H1 (cell line): ENCODE results near the gene CEP57. TPM values are rescaled to one million over a fixed set of nuclear protein-coding genes. Genes with fewer than 3 reads are reported as not detected.

Experiments used
- CTCF ChIA-PET: fragments of 300-600 bp; sonication (Branson Sonifier 250); formaldehyde crosslinking; loops from one replicate; lab custom pipeline; 2021; ENCODE audit not compliant: partially characterized antibody; lab: Charles Lee
- POLR2A ChIA-PET: fragments of 300-600 bp; sonication (Branson Sonifier 250); formaldehyde crosslinking; loops from one replicate; lab custom pipeline; 2021; ENCODE audit warnings: inconsistent platforms; ENCODE audit not compliant: partially characterized antibody; lab: Charles Lee
- DNase-seq, 2 experiments: peaks; one replicate each; pipeline versions ENCODE4 v3.0.0 to v3.0.0-alpha.2; 2010 to 2022; ENCODE audit warnings: low spot score in 2 of 2, low read depth in 1 of 2, mixed read lengths in 1 of 2
- FAIRE-seq: peaks from 2 replicates; lab custom pipeline; 2011; peaks lifted over from hg19 to GRCh38; lab: Jason Lieb, UNC
- H2AFZ ChIP-seq: 2 replicates; pipeline ENCODE4 v1.8.1; 2012; ENCODE audit warnings: low read length, inconsistent platforms
- H2AK5ac ChIP-seq: 2 replicates; pipeline ENCODE4 v1.6.1; 2013; ENCODE audit warnings: low read depth, low read length
- H2BK120ac ChIP-seq: replicated peaks from 2 replicates; pipeline ENCODE3; 2013; ENCODE audit warnings: low read depth, low read length, inconsistent platforms
- H2BK12ac ChIP-seq: 2 replicates; pipeline ENCODE4 v1.6.1; 2013; ENCODE audit warnings: low read depth, low read length
- H2BK15ac ChIP-seq: 2 replicates; pipeline ENCODE4 v1.6.1; 2013; ENCODE audit warnings: low read length
- H2BK20ac ChIP-seq: 2 replicates; pipeline ENCODE4 v1.6.1; 2013; ENCODE audit warnings: low read length
- H2BK5ac ChIP-seq: 2 replicates; pipeline ENCODE4 v1.6.1; 2013; ENCODE audit warnings: low read depth, low read length
- H3K14ac ChIP-seq: 2 replicates; pipeline ENCODE4 v1.6.1; 2013; ENCODE audit warnings: inconsistent platforms; ENCODE audit not compliant: insufficient read length
- H3K18ac ChIP-seq: 2 replicates; pipeline ENCODE4 v1.6.1; 2013; ENCODE audit warnings: low read length; ENCODE audit errors: extremely low read depth
- H3K23ac ChIP-seq: 2 replicates; pipeline ENCODE4 v1.6.1; 2013; ENCODE audit warnings: inconsistent platforms; ENCODE audit not compliant: insufficient read length
- H3K23me2 ChIP-seq: 2 replicates; pipeline ENCODE4 v1.6.1; 2013; ENCODE audit warnings: low read depth, low read length
- H3K27ac ChIP-seq: 2 replicates; pipeline ENCODE4 v1.6.1; 2011; ENCODE audit warnings: low read depth, low read length, inconsistent platforms
- H3K27me3 ChIP-seq, 4 experiments: replicated peaks in 1 of 4; 1 replicate in 1 of 4; 2 replicates in 3 of 4; pipeline versions ENCODE4 v1.6.1 to v1.8.1; 2011 to 2013; ENCODE audit warnings: low read length in 3 of 4, mild to moderate bottlenecking in 3 of 4, inconsistent platforms in 2 of 4, mixed read lengths in 2 of 4, moderate library complexity in 1 of 4; ENCODE audit not compliant: control insufficient read depth in 3 of 4, insufficient read depth in 3 of 4; ENCODE audit errors: extremely low read depth in 1 of 4
- H3K36me3 ChIP-seq, 4 experiments: 2 replicates each; pipeline versions ENCODE4 v1.6.1 to v1.8.1; 2011 to 2013; ENCODE audit warnings: mild to moderate bottlenecking in 4 of 4, low read length in 3 of 4, moderate library complexity in 2 of 4, control low read depth in 1 of 4, inconsistent platforms in 1 of 4; ENCODE audit not compliant: insufficient read depth in 4 of 4, control insufficient read depth in 2 of 4
- H3K4ac ChIP-seq: replicated peaks from 2 replicates; pipeline ENCODE3; 2013; ENCODE audit warnings: low read length, low read depth, mixed read lengths, inconsistent platforms; ENCODE audit not compliant: insufficient read length
- H3K4me1 ChIP-seq, 4 experiments: replicated peaks in 1 of 4; 1 replicate in 1 of 4; 2 replicates in 3 of 4; pipeline versions ENCODE4 v1.6.1 to v1.8.1; 2011 to 2013; ENCODE audit warnings: low read length in 3 of 4, inconsistent platforms in 2 of 4, mixed read lengths in 1 of 4; ENCODE audit not compliant: insufficient read depth in 4 of 4, control insufficient read depth in 3 of 4
- H3K4me2 ChIP-seq, 2 experiments: 2 replicates each; pipeline versions ENCODE4 v1.6.1 to v1.8.1; 2011 to 2013; ENCODE audit warnings: low read depth in 2 of 2, low read length in 2 of 2, control low read depth in 1 of 2, inconsistent platforms in 1 of 2, mild to moderate bottlenecking in 1 of 2; ENCODE audit not compliant: insufficient read depth in 1 of 2
- H3K4me3 ChIP-seq, 4 experiments: fragments of 200-600, 300-600 bp in 1 of 4; sonication (generic), shearing (Covaris generic), sonication (Bioruptor Twin) in 1 of 4; 2 replicates each; pipeline versions ENCODE4 v1.5.1 to v1.8.1; 2011 to 2016; ENCODE audit warnings: low read length in 4 of 4, low read depth in 3 of 4, control low read depth in 2 of 4, inconsistent platforms in 2 of 4, mild to moderate bottlenecking in 2 of 4, mixed read lengths in 1 of 4, moderate library complexity in 1 of 4; ENCODE audit not compliant: insufficient read depth in 2 of 4; ENCODE audit errors: extremely low read depth in 1 of 4
- H3K56ac ChIP-seq: replicated peaks from 2 replicates; pipeline ENCODE3; 2013; ENCODE audit warnings: low read depth, mild to moderate bottlenecking, mixed read lengths, low read length, inconsistent platforms; ENCODE audit not compliant: insufficient read length
- H3K79me1 ChIP-seq: 2 replicates; pipeline ENCODE4 v1.6.1; 2013; ENCODE audit warnings: low read depth, low read length, control low read depth
- H3K79me2 ChIP-seq, 2 experiments: 2 replicates each; pipeline versions ENCODE4 v1.6.1 to v1.8.1; 2012 to 2013; ENCODE audit warnings: low read length in 2 of 2, mild to moderate bottlenecking in 2 of 2, inconsistent platforms in 1 of 2; ENCODE audit not compliant: insufficient read depth in 2 of 2, control insufficient read depth in 1 of 2
- H3K9ac ChIP-seq, 4 experiments: replicated peaks in 1 of 4; 1 replicate in 1 of 4; 2 replicates in 3 of 4; pipeline versions ENCODE4 v1.6.1 to v1.8.1; 2011 to 2013; ENCODE audit warnings: low read depth in 3 of 4, low read length in 3 of 4, control low read depth in 2 of 4, mild to moderate bottlenecking in 2 of 4, moderate library complexity in 2 of 4, inconsistent platforms in 1 of 4; ENCODE audit errors: extremely low read depth in 1 of 4
- H3K9me3 ChIP-seq, 2 experiments: 2 replicates each; pipeline versions ENCODE4 v1.6.1 to v1.8.1; 2012 to 2013; ENCODE audit warnings: mild to moderate bottlenecking in 2 of 2, moderate library complexity in 2 of 2, control low read depth in 1 of 2, inconsistent platforms in 1 of 2, low read depth in 1 of 2, low read length in 1 of 2, mixed read lengths in 1 of 2; ENCODE audit not compliant: insufficient read depth in 2 of 2
- H4K20me1 ChIP-seq, 2 experiments: replicated peaks in 1 of 2; 2 replicates each; pipeline versions ENCODE3 to v1.8.1; 2011 to 2013; ENCODE audit warnings: inconsistent platforms in 2 of 2, low read length in 2 of 2, mild to moderate bottlenecking in 1 of 2; ENCODE audit not compliant: insufficient read depth in 2 of 2, control insufficient read depth in 1 of 2
- H4K5ac ChIP-seq: 2 replicates; pipeline ENCODE4 v1.6.1; 2013; ENCODE audit warnings: low read length, low read depth, mixed read lengths, inconsistent platforms; ENCODE audit not compliant: insufficient read length
- H4K8ac ChIP-seq: 2 replicates; pipeline ENCODE4 v1.8.0; 2013; ENCODE audit warnings: mild to moderate bottlenecking, moderate library complexity, low read length, inconsistent platforms; ENCODE audit not compliant: insufficient read depth; ENCODE audit errors: extremely low read depth
- H4K91ac ChIP-seq: replicated peaks from 2 replicates; pipeline ENCODE3; 2013; ENCODE audit warnings: low read length, mixed read lengths, inconsistent platforms; ENCODE audit not compliant: insufficient read length
- BACH1 ChIP-seq: IDR thresholded peaks from 2 replicates; pipeline ENCODE4 v1.6.1; 2012; ENCODE audit warnings: low read length, improper control_type of control experiment
- CBX5 ChIP-seq: fragments of 300-800, 300-1000 bp; sonication (generic); IDR thresholded peaks from 2 replicates; pipeline ENCODE4 v1.7.1; 2016; ENCODE audit warnings: antibody characterized with exemption, low read length, low read depth
- CHD1 ChIP-seq: IDR thresholded peaks from 2 replicates; pipeline ENCODE4 v1.6.1; 2012; ENCODE audit warnings: low read depth, low read length, improper control_type of control experiment
- CHD2 ChIP-seq: IDR thresholded peaks from 2 replicates; pipeline ENCODE4 v1.6.1; 2012; ENCODE audit warnings: low read length, improper control_type of control experiment
- GABPA ChIP-seq: IDR thresholded peaks from 2 replicates; pipeline ENCODE4 v1.6.1; 2011; ENCODE audit warnings: mild to moderate bottlenecking, low read length, moderate library complexity, borderline replicate concordance; ENCODE audit not compliant: insufficient read depth
- RXRA ChIP-seq: IDR thresholded peaks from 2 replicates; pipeline ENCODE4 v1.6.1; 2011; ENCODE audit warnings: low read depth, mild to moderate bottlenecking, low read length, moderate library complexity; ENCODE audit not compliant: insufficient read depth
- SIX5 ChIP-seq: IDR thresholded peaks from 2 replicates; pipeline ENCODE4 v1.6.1; 2011; ENCODE audit warnings: mild to moderate bottlenecking, low read depth, low read length
- TBP ChIP-seq: IDR thresholded peaks from 2 replicates; pipeline ENCODE4 v1.6.1; 2011; ENCODE audit warnings: low read depth, low read length, improper control_type of control experiment
- YY1 ChIP-seq: IDR thresholded peaks from 2 replicates; pipeline ENCODE4 v1.6.1; 2011; ENCODE audit warnings: low read depth, mild to moderate bottlenecking, low read length
- ZNF274 ChIP-seq: IDR thresholded peaks from 2 replicates; pipeline ENCODE4 v1.7.0; 2012; ENCODE audit warnings: low read length, borderline replicate concordance; ENCODE audit errors: extremely low read depth
- WGBS, 2 experiments: shearing (Covaris generic) in 1 of 2; methylation state at CpG; one replicate each; pipeline versions ENCODE4 v1.1.6 to v1.1.7; 2013 to 2015; ENCODE audit warnings: low lambda C conversion rate in 2 of 2, mixed read lengths in 2 of 2, inconsistent platforms in 1 of 2, low coverage in 1 of 2, missing lambda C conversion rate in 1 of 2; ENCODE audit not compliant: insufficient replicate concordance in 2 of 2, insufficient coverage in 1 of 2, insufficient read length in 1 of 2; ENCODE audit errors: extremely low coverage in 1 of 2, missing lambda C conversion rate in 1 of 2; 5-methylcytosine and 5-hydroxymethylcytosine counted together
- polyA plus RNA-seq, 7 experiments: library from polyadenylated mRNA; depleted of rRNA in 3 of 7; stranded (reverse) in 5 of 7; unstranded in 2 of 7; fragments of >200 nt in 5 of 7; fragments of 200-250 nt in 2 of 7; gene quantifications; 1 replicate in 5 of 7; 2 replicates in 1 of 7; 4 replicates in 1 of 7; pipeline versions ENCODE4 v1.2.1 to v1.2.3, GENCODE V29; 2011 to 2013; ENCODE audit warnings: missing spikeins in 2 of 7, mixed read lengths in 2 of 7
- total RNA-seq: library from RNA; stranded (reverse); fragmentation: NEBNext Ultra II Directional; extraction: Animal tissue kit (Norgen Biotek cat#: 25700); gene quantifications from 2 replicates; pipeline ENCODE4 v1.2.1, GENCODE V29; 2021
- TF ChIP-seq, protein P1 (sequence below): IDR thresholded peaks from 2 replicates; pipeline ENCODE4 v1.6.1; 2011; ENCODE audit warnings: low read depth, mild to moderate bottlenecking, low read length; ENCODE audit not compliant: insufficient read depth

The CEP57 gene
- total and polyA plus RNA-seq, 2 of the 8 experiments (the other 6 are each of a cell fraction or from before 2014, with no cell fraction given) = 26.3 to 72.7 TPM

DNA sequence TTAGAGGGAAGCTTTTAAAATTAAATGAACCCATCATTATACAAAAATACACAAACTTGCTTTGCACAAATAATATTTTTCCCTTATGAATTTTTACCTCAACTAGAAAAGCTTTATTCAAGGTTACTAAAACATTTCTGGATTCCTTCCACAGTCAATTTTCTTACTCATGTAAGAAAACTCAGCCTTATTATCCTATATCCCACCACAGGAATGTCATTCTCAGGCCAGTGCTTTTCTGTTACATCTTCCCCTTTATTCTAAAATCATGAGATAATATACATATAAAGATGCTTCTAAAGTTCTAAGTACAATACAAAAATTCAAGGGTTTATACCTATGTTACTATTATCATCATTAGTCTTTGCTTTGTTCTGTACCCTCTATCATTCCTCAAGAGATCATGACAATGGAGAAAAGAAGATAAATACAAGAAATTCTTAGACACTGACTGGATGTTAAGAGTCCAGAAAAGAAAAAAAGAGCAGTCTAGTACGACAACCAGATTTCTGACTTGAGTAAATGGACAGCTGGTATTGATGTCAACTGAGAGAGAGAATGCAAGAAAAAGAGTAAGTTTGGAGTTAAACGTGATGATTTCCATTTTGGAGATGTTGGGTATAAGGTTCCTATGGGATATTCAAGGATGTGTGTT, 73.3 kb downstream of the CEP57 start:
- Histone ChIP-seq H3K4me3 (no peak overlapping the region), H2AK5ac (no peak overlapping the region), H3K23me2 (peaks cover 2% of the 10 kb centered on the region; the same call in 1 of the 2 replicates), H3K27me3 (no peaks in the 10 kb centered on the region), H3K36me3 (peaks cover 0 to 4% (median 3%) of the 10 kb centered on the region in 4 experiments; a peak in 3 of 8 replicates), H2BK5ac (no peak overlapping the region), H3K79me2 (no peaks in the 10 kb centered on the region), H2BK20ac (no peak overlapping the region), H3K4ac (no peak overlapping the region), H3K9me3 (no peaks in the 10 kb centered on the region), H3K79me1 (no peaks in the 10 kb centered on the region), H2BK12ac (no peak overlapping the region), H4K8ac (no peak overlapping the region), H3K56ac (no peak overlapping the region), H3K18ac (no peak overlapping the region), H4K20me1 (no peaks in the 10 kb centered on the region), H3K27ac (no peak overlapping the region), H4K91ac (no peak overlapping the region), H3K4me2 (no peak overlapping the region), H2BK15ac (no peak overlapping the region), H3K4me1 (no peaks in the 10 kb centered on the region), H3K9ac (no peak overlapping the region), H2BK120ac (no peak overlapping the region), H2AFZ (no peak overlapping the region), H4K5ac (no peak overlapping the region), H3K14ac (no peak overlapping the region), H3K23ac (no peak overlapping the region)
- DNase-seq (no peak), FAIRE-seq (no peak)
- CTCF ChIA-PET = interaction anchor here (1.5 kb wide), 1 partner anchor 15 kb away, joined by 4 read pairs; no protein-coding TSS in a partner anchor
- WGBS, 2 experiments = 87 to 100% methylated on average over 1 to 2 of the region's 2 CpGs
- POLR2A ChIA-PET = no interaction called here
- no peak for TF ChIP-seq CHD2
- no peak for TF ChIP-seq CBX5
- TF ChIP-seq CHD1 = no peak
- TF ChIP-seq, protein P1, sequence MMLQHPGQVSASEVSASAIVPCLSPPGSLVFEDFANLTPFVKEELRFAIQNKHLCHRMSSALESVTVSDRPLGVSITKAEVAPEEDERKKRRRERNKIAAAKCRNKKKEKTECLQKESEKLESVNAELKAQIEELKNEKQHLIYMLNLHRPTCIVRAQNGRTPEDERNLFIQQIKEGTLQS = no peak
- no peak for TF ChIP-seq GABPA
- no peak for TF ChIP-seq BACH1
- TF ChIP-seq ZNF274 = no peak
- no peak for TF ChIP-seq RXRA
- TF ChIP-seq SIX5 = no peak
- TF ChIP-seq YY1 = no peak
- no peak for TF ChIP-seq TBP
